ENCODE data around the gene TRIOBP.

Gene TRIOBP

DNA sequence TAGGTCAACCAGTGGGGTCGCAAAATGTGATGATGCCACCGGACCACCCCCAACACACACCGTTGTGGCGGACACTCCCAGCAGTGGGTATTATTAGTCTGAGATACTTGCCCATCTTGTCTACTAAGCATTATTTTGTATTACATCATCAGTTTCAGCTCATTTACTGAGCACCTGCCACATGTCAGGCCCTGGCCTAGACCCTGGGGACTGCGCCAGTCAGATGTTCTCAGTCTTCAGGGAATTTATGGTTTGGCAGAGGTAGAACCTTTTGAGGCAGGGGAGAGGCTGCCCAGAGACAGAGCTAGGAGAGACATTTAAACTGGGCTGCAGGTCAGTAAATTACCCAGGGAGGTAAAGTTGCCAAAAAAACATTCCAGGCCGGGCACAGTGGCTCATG, 67.8 kb downstream of the TRIOBP start:
- no peaks in the 10 kb centered on the region for H3K4me1 ChIP-seq (ENCODE audit: control insufficient read depth, insufficient read depth, low read length)
- no peak overlapping the region for H3K4me3 ChIP-seq (ENCODE audit: low read length)
- no CpG with 5 or more reads among the region's 6 CpGs for WGBS (ENCODE audit: insufficient coverage, insufficient read length)
- H3K9me3 ChIP-seq (ENCODE audit: control insufficient read depth, insufficient read depth, low read length) = no peaks in the 10 kb centered on the region
- no peak overlapping the region for H3K27ac ChIP-seq (ENCODE audit: low read length)
- peaks cover 7% of the 10 kb centered on the region; the same call in 1 of the 2 replicates for H3K36me3 ChIP-seq (ENCODE audit: control insufficient read depth, insufficient read depth, low read length)
- DNase-seq (ENCODE audit: low read depth, low spot score) = no peak
- H3K27me3 ChIP-seq (ENCODE audit: control insufficient read depth, insufficient read depth, low read length) = no peaks in the 10 kb centered on the region

DNA sequence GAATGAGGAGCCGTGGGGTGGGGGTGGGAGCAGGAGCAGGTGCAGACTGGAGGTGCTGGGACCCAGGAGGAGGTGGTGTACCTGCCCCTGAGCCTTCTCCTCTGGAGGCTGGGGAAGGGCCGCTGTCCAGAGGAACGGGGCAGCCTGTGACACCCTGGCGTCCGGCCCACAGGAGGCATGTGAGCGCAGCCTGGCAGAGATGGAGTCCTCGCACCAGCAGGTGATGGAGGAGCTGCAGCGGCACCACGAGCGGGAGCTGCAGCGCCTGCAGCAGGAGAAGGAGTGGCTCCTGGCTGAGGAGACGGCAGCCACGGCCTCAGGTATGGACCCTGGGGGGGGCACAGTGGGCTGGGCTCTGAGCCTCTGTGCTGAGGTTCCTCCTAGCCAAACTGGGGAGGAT, 68.7 kb downstream of the TRIOBP start:
- H3K4me3 ChIP-seq (ENCODE audit: low read length) = no peak overlapping the region
- no peak for DNase-seq (ENCODE audit: low read depth, low spot score)
- no peaks in the 10 kb centered on the region for H3K4me1 ChIP-seq (ENCODE audit: control insufficient read depth, insufficient read depth, low read length)
- no peak overlapping the region for H3K27ac ChIP-seq (ENCODE audit: low read length)
- no peaks in the 10 kb centered on the region for H3K27me3 ChIP-seq (ENCODE audit: control insufficient read depth, insufficient read depth, low read length)
- no peaks in the 10 kb centered on the region for H3K9me3 ChIP-seq (ENCODE audit: control insufficient read depth, insufficient read depth, low read length)
- WGBS (ENCODE audit: insufficient coverage, insufficient read length) = no CpG with 5 or more reads among the region's 13 CpGs
- H3K36me3 ChIP-seq (ENCODE audit: control insufficient read depth, insufficient read depth, low read length) = peaks cover 7% of the 10 kb centered on the region; the same call in 1 of the 2 replicates

DNA sequence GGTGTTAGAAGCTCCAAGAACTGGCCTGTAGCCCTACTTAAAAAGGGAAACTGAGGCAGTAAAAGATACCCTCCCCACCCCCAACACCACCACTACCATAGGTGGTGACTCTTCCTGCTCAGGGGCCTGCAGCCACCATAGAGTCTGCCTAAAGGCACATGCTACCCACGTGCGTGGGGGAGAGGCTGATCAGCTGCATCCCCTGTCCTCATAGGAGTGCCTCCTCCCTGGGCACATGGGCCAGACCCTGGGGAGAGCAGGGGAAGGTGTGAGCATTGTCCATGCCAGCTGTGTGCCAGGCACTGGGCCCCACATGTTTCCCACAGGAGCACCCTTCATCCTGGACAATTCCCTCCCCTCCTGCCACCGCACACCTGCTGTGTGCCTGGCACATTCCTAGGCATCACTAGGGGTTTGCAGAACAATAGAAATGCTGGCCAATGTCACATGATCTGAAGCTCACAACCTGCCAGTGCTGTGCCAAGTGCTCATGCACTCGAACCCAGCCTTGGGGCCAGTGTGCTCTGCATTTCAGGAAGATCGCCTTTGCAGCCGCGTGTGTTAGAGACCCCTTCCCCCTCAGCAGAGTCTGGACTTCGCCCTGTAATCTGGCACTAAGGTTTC, 69.2 kb downstream of the TRIOBP start:
- Histone ChIP-seq H3K4me1 (ENCODE audit: control insufficient read depth, insufficient read depth, low read length) (no peaks in the 10 kb centered on the region), H3K27me3 (ENCODE audit: control insufficient read depth, insufficient read depth, low read length) (no peaks in the 10 kb centered on the region), H3K36me3 (ENCODE audit: control insufficient read depth, insufficient read depth, low read length) (peaks cover 7% of the 10 kb centered on the region; the same call in 1 of the 2 replicates), H3K27ac (ENCODE audit: low read length) (no peak overlapping the region), H3K4me3 (ENCODE audit: low read length) (no peak overlapping the region), H3K9me3 (ENCODE audit: control insufficient read depth, insufficient read depth, low read length) (no peaks in the 10 kb centered on the region)
- WGBS (ENCODE audit: insufficient coverage, insufficient read length) = no CpG with 5 or more reads among the region's 8 CpGs
- no peak for DNase-seq (ENCODE audit: low read depth, low spot score)

DNA sequence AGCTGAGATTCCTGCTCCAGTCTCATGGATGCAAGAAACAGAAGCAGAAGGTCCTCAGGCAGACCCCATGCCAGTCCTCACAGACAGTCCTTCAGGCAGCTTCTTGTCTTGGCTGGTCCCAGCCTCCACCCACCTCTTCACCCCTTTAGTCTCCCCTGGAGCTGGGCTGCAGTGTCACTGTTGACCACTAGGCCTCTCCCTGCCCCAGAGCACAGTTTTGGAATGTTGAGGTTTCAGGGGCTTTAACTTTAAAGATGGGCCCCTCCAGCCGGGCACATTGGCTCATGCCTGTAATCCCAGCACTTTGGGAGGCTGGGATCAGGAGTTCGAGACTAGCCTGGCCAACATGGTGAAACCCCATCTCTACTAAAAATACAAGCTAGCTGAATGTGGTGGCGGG, 71.4 kb downstream of the TRIOBP start:
- H3K36me3 ChIP-seq (ENCODE audit: control insufficient read depth, insufficient read depth, low read length) = peaks cover 7% of the 10 kb centered on the region
- H3K27me3 ChIP-seq (ENCODE audit: control insufficient read depth, insufficient read depth, low read length) = no peaks in the 10 kb centered on the region
- H3K9me3 ChIP-seq (ENCODE audit: control insufficient read depth, insufficient read depth, low read length) = no peaks in the 10 kb centered on the region
- H3K4me1 ChIP-seq (ENCODE audit: control insufficient read depth, insufficient read depth, low read length) = no peaks in the 10 kb centered on the region
- WGBS (ENCODE audit: insufficient coverage, insufficient read length) = no CpG with 5 or more reads among the region's 3 CpGs
- no peak overlapping the region for H3K4me3 ChIP-seq (ENCODE audit: low read length)
- H3K27ac ChIP-seq (ENCODE audit: low read length) = no peak overlapping the region
- no peak for DNase-seq (ENCODE audit: low read depth, low spot score)

DNA sequence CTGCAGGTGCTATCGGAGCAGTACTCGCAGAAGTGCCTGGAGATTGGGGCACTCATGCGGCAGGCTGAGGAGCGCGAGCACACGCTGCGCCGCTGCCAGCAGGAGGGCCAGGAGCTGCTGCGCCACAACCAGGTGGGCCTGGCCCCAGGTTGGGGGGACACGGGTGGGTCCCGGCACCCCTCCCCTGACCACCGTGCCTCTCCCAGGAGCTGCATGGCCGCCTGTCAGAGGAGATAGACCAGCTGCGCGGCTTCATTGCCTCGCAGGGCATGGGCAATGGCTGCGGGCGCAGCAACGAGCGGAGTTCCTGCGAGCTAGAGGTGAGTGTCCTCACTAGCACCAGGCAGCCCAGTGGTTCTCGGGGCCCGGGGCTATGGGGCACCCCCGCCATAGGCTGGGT, 72.2 kb downstream of the TRIOBP start:
- no CpG with 5 or more reads among the region's 24 CpGs for WGBS (ENCODE audit: insufficient coverage, insufficient read length)

DNA sequence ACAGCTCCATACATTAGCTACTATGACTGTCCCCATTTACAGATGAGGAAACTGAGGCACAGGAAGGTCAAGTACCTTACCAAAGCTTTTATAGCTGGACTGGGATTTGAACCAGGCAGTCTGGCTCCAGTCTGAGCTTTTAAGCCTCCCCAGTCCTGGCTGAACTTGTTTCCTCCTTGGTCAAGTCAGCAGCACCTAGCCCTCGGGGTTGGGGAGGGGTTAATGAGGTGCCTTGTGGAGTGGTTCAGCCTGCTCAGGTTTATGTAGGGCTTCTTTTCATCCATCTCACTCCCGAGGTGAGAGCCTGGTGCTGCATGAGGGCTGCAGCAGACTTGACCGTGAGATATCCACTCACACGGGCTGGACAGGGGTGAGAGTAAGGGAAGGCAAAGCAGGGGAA, 74.2 kb downstream of the TRIOBP start:
- peaks cover 10% of the 10 kb centered on the region for H3K36me3 ChIP-seq (ENCODE audit: control insufficient read depth, insufficient read depth, low read length)
- H3K27me3 ChIP-seq (ENCODE audit: control insufficient read depth, insufficient read depth, low read length) = no peaks in the 10 kb centered on the region
- H3K9me3 ChIP-seq (ENCODE audit: control insufficient read depth, insufficient read depth, low read length) = no peaks in the 10 kb centered on the region
- WGBS (ENCODE audit: insufficient coverage, insufficient read length) = no CpG with 5 or more reads among the region's 4 CpGs
- DNase-seq (ENCODE audit: low read depth, low spot score) = no peak
- no peaks in the 10 kb centered on the region for H3K4me1 ChIP-seq (ENCODE audit: control insufficient read depth, insufficient read depth, low read length)
- no peak overlapping the region for H3K27ac ChIP-seq (ENCODE audit: low read length)
- no peak overlapping the region for H3K4me3 ChIP-seq (ENCODE audit: low read length)

More for the DNA sequence above, 72.2 kb downstream of the TRIOBP start:
- no peaks in the 10 kb centered on the region for H3K4me1 ChIP-seq (ENCODE audit: control insufficient read depth, insufficient read depth, low read length)
- H3K36me3 ChIP-seq (ENCODE audit: control insufficient read depth, insufficient read depth, low read length) = peaks cover 10% of the 10 kb centered on the region
- no peak overlapping the region for H3K27ac ChIP-seq (ENCODE audit: low read length)
- DNase-seq (ENCODE audit: low read depth, low spot score) = no peak
- no peaks in the 10 kb centered on the region for H3K27me3 ChIP-seq (ENCODE audit: control insufficient read depth, insufficient read depth, low read length)
- H3K4me3 ChIP-seq (ENCODE audit: low read length) = no peak overlapping the region
- no peaks in the 10 kb centered on the region for H3K9me3 ChIP-seq (ENCODE audit: control insufficient read depth, insufficient read depth, low read length)

DNA sequence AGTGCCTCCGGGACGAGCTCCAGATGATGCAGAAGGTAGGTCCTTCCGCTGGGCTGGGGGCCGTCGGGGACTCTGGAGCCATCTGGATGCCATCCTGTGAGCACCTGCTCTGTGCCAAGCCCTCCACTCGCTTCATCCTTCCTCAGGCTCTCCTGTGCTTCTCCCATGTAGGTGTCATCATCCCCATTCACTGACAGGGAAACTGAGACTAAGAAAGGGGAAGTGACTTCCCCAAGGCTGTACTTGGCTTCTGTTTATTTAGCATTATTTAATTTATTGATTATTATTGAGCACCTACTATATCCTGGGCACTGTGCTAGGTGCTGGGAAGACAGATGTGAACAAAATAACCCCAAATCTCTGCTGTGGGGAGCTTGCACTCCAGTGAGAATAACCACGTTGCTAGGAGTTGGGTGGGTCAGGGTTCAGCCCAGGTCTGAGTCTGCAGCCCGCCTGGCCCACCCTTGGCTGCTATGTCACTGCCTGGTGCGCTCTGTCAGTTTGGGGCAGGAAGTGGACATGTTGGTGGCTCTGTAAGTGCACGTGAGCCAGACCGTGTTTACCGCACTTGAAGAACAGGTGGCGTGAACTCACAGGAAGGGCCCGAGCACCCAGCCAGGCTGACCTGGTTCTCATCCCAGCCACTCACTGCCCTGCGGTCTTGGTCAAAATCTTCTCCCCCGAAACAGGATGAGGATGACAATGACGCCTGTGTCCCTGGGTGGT, 75.0 kb downstream of the TRIOBP start:
- no peak for DNase-seq (ENCODE audit: low read depth, low spot score)
- no peak overlapping the region; the same call in 1 of the 2 replicates for H3K4me3 ChIP-seq (ENCODE audit: low read length)
- peaks cover 10% of the 10 kb centered on the region for H3K36me3 ChIP-seq (ENCODE audit: control insufficient read depth, insufficient read depth, low read length)
- WGBS (ENCODE audit: insufficient coverage, insufficient read length) = no CpG with 5 or more reads among the region's 17 CpGs
- H3K27ac ChIP-seq (ENCODE audit: low read length) = no peak overlapping the region
- no peaks in the 10 kb centered on the region for H3K4me1 ChIP-seq (ENCODE audit: control insufficient read depth, insufficient read depth, low read length)
- no peaks in the 10 kb centered on the region for H3K9me3 ChIP-seq (ENCODE audit: control insufficient read depth, insufficient read depth, low read length)
- no peaks in the 10 kb centered on the region for H3K27me3 ChIP-seq (ENCODE audit: control insufficient read depth, insufficient read depth, low read length)

DNA sequence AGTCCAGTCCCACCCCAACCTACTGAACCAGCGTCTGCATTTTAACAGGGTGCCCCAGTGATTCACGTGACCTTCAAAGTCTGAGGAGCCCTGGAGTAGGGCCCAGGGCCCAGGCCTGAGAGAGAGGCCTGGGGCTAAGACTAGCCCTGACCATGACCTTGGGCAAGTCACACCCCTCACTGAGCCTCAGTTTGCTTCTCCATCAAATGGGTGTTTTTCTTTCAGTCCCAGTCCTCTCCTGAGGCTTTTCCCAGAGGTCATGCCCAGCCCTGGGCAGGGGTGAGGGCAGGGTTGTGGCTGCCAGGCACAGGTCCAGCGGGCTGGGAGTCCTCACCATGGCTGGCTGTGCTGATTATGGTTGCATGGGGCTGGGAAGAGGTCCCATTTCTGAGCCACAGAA, 77.9 kb downstream of the TRIOBP start:
- no CpG with 5 or more reads among the region's 3 CpGs for WGBS (ENCODE audit: insufficient coverage, insufficient read length)
- no peak overlapping the region for H3K27ac ChIP-seq (ENCODE audit: low read length)

DNA sequence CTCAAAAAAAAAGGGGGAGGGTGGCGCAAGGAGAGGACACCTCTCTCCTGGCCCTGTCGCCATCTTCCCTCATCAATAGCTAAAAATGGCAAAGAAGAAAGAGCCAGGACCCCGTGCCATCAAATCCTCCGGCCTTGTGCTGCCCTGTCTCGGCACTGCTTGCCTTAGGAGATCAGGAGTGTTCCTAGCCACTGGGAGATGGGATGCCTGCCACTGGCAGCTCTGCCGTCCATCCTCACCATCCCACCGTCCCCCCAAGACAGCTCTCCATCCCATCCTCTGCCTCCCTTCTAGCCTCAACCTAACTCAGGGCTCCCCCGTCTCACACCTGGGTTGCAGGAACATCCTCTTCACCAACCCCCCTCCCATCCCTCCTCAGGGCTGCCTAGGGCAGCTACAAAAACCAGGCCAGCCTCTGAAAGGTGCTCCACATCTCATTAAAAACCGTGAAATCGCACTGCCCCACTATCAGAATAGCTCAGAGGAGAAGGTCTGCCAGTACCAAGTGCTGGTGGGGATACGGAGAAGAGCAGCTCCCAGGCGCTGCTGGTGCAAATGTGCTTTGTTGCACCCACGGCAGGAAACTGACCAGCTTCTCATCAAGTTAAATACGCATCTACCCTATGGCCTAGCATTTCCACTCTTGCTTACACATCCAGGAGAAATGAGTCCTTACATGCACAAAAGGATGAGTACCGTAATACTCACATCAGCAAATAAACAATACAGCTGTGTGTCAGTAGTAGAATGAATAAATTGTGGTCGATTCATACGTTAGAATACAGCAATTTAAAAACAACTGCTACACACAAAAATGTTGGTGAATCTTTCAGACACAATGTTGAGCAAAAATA, 79.2 kb downstream of the TRIOBP start:
- no peak overlapping the region for H3K4me3 ChIP-seq (ENCODE audit: low read length)
- WGBS (ENCODE audit: insufficient coverage, insufficient read length) = no CpG with 5 or more reads among the region's 17 CpGs
- H3K4me1 ChIP-seq (ENCODE audit: control insufficient read depth, insufficient read depth, low read length) = peaks cover 2% of the 10 kb centered on the region; the same call in 1 of the 2 replicates
- H3K9me3 ChIP-seq (ENCODE audit: control insufficient read depth, insufficient read depth, low read length) = no peaks in the 10 kb centered on the region
- no peak for DNase-seq (ENCODE audit: low read depth, low spot score)
- H3K27me3 ChIP-seq (ENCODE audit: control insufficient read depth, insufficient read depth, low read length) = no peaks in the 10 kb centered on the region
- H3K36me3 ChIP-seq (ENCODE audit: control insufficient read depth, insufficient read depth, low read length) = peaks cover 2% of the 10 kb centered on the region
- no peak overlapping the region for H3K27ac ChIP-seq (ENCODE audit: low read length)

More for the DNA sequence above, 77.9 kb downstream of the TRIOBP start:
- no peak for DNase-seq (ENCODE audit: low read depth, low spot score)
- peaks cover 2% of the 10 kb centered on the region for H3K36me3 ChIP-seq (ENCODE audit: control insufficient read depth, insufficient read depth, low read length)
- no peaks in the 10 kb centered on the region for H3K27me3 ChIP-seq (ENCODE audit: control insufficient read depth, insufficient read depth, low read length)
- no peaks in the 10 kb centered on the region for H3K9me3 ChIP-seq (ENCODE audit: control insufficient read depth, insufficient read depth, low read length)
- H3K4me1 ChIP-seq (ENCODE audit: control insufficient read depth, insufficient read depth, low read length) = peaks cover 2% of the 10 kb centered on the region; the same call in 1 of the 2 replicates
- H3K4me3 ChIP-seq (ENCODE audit: low read length) = no peak overlapping the region

DNA sequence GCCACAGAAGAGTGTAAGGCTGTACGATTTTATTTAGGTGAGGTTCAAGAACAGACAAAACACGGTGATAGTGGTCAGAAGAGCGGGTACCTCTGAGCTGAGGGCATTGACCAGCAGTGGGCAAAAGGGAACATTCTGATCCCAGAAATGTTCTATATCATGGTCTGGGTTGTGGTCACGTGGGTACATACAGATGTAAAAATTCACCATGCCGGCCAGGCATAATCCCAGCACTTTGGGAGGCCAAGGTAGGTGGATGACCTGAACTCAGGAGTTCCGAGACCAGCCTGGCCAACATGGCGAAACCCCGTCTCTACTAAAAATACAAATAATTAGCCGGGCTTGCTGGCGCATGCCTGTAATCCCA, 79.8 kb downstream of the TRIOBP start:
- H3K27me3 ChIP-seq (ENCODE audit: control insufficient read depth, insufficient read depth, low read length) = no peaks in the 10 kb centered on the region
- H3K4me3 ChIP-seq (ENCODE audit: low read length) = no peak overlapping the region
- H3K9me3 ChIP-seq (ENCODE audit: control insufficient read depth, insufficient read depth, low read length) = no peaks in the 10 kb centered on the region
- peaks cover 2% of the 10 kb centered on the region for H3K36me3 ChIP-seq (ENCODE audit: control insufficient read depth, insufficient read depth, low read length)
- H3K4me1 ChIP-seq (ENCODE audit: control insufficient read depth, insufficient read depth, low read length) = peaks cover 2% of the 10 kb centered on the region; the same call in 1 of the 2 replicates
- no CpG with 5 or more reads among the region's 10 CpGs for WGBS (ENCODE audit: insufficient coverage, insufficient read length)
- no peak for DNase-seq (ENCODE audit: low read depth, low spot score)
- H3K27ac ChIP-seq (ENCODE audit: low read length) = no peak overlapping the region
